BJ (cell line): ENCODE data around the gene USP53. TPM values are rescaled to one million over a fixed set of nuclear protein-coding genes. Genes with fewer than 3 reads are reported as not detected.

Source experiments
- CTCF ChIA-PET: fragments of 350-600 bp; formaldehyde crosslinking; extraction: SDS; loops from one replicate; lab custom pipeline; 2021; ENCODE audit warnings: antibody characterized with exemption, inconsistent platforms; lab: Yijun Ruan, JAX
- POLR2A ChIA-PET: fragments of 300-600 bp; sonication (Branson Sonifier 250); formaldehyde crosslinking; extraction: SDS; loops from one replicate; lab custom pipeline; 2021; ENCODE audit warnings: antibody characterized with exemption; lab: Charles Lee
- DNase-seq: peaks from one replicate; pipeline ENCODE4 v3.0.0-alpha.2; 2011; ENCODE audit warnings: low read depth
- H3K27me3 ChIP-seq: 2 replicates; pipeline ENCODE4 v1.6.0; 2011; ENCODE audit warnings: low read length; ENCODE audit not compliant: control insufficient read depth, insufficient read depth
- H3K36me3 ChIP-seq: 2 replicates; pipeline ENCODE4 v1.5.1; 2011; ENCODE audit warnings: low read length; ENCODE audit not compliant: control insufficient read depth, insufficient read depth
- H3K4me3 ChIP-seq: 2 replicates; pipeline ENCODE4 v1.5.1; 2011; ENCODE audit warnings: low read depth, mild to moderate bottlenecking, control low read depth, low read length
- polyA plus RNA-seq: library from polyadenylated mRNA; depleted of rRNA; stranded (reverse); fragments of >200 nt; gene quantifications from 2 replicates; pipeline ENCODE4 v1.2.3, GENCODE V29; 2011
- TF ChIP-seq, protein P1 (sequence below): IDR thresholded peaks from 2 replicates; pipeline ENCODE4 v1.5.1; 2011; ENCODE audit warnings: low read depth, mild to moderate bottlenecking, control low read depth, inconsistent platforms, low read length, moderate library complexity; ENCODE audit not compliant: insufficient read depth

Gene USP53
- polyA plus RNA-seq, 1 experiment = 70.5 TPM

GRCh38 chr4:119286377-119287002, 74.0 kb downstream of the USP53 start:
- ChIA-PET CTCF (no interaction called here), POLR2A (no interaction called here)
- H3K36me3 ChIP-seq = peaks cover 2% of the 10 kb centered on the region
- TF ChIP-seq, protein P1, sequence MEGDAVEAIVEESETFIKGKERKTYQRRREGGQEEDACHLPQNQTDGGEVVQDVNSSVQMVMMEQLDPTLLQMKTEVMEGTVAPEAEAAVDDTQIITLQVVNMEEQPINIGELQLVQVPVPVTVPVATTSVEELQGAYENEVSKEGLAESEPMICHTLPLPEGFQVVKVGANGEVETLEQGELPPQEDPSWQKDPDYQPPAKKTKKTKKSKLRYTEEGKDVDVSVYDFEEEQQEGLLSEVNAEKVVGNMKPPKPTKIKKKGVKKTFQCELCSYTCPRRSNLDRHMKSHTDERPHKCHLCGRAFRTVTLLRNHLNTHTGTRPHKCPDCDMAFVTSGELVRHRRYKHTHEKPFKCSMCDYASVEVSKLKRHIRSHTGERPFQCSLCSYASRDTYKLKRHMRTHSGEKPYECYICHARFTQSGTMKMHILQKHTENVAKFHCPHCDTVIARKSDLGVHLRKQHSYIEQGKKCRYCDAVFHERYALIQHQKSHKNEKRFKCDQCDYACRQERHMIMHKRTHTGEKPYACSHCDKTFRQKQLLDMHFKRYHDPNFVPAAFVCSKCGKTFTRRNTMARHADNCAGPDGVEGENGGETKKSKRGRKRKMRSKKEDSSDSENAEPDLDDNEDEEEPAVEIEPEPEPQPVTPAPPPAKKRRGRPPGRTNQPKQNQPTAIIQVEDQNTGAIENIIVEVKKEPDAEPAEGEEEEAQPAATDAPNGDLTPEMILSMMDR = peak; percentile 57
- no peaks in the 10 kb centered on the region for H3K27me3 ChIP-seq
- peak; percentile 45 for DNase-seq
- H3K4me3 ChIP-seq = no peak overlapping the region

GRCh38 chr4:119289313-119289712, 76.8 kb downstream of the USP53 start:
- Histone ChIP-seq H3K36me3 (peaks cover 10% of the 10 kb centered on the region), H3K4me3 (no peak overlapping the region), H3K27me3 (no peaks in the 10 kb centered on the region)
- CTCF ChIA-PET = no interaction called here
- POLR2A ChIA-PET = no interaction called here
- TF ChIP-seq, protein P1 = no peak
- DNase-seq = no peak

GRCh38 chr4:119290598-119290997, 78.1 kb downstream of the USP53 start:
- Histone ChIP-seq H3K27me3 (no peaks in the 10 kb centered on the region), H3K36me3 (peaks cover 10% of the 10 kb centered on the region), H3K4me3 (no peak overlapping the region)
- TF ChIP-seq, protein P1 = no peak
- ChIA-PET CTCF (interaction anchor here (1.0 kb wide), 1 partner anchor 10 kb away, joined by 4 read pairs; no protein-coding TSS in a partner anchor), POLR2A (no interaction called here)
- no peak for DNase-seq

DNA sequence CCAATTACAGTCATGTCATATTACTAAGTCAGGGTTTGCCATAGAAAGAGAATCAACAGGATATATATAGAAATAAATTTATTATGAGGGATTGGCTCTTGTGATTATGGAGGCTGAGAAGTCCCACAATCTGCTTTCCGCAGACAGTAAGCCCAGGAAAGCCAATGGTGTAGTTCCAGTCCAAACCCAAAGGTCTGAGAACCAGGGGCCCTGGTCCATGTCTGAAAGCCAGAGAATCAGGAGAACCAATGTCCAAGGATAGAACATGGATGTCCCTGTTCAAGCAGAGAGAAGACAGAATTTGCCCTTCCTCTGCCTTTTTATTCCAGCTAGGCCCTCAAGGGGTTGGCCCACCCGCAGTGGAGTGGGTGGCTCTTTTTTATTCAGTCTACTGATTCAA, 83.8 kb downstream of the USP53 start:
- peaks cover 9% of the 10 kb centered on the region for H3K36me3 ChIP-seq
- no peak for DNase-seq
- TF ChIP-seq, protein P1 = no peak
- ChIA-PET CTCF (no interaction called here), POLR2A (interaction anchor here (0.6 kb wide), 1 partner anchor 438 kb away, joined by 5 read pairs; no protein-coding TSS in a partner anchor)
- no peak overlapping the region for H3K4me3 ChIP-seq
- H3K27me3 ChIP-seq = no peaks in the 10 kb centered on the region

DNA sequence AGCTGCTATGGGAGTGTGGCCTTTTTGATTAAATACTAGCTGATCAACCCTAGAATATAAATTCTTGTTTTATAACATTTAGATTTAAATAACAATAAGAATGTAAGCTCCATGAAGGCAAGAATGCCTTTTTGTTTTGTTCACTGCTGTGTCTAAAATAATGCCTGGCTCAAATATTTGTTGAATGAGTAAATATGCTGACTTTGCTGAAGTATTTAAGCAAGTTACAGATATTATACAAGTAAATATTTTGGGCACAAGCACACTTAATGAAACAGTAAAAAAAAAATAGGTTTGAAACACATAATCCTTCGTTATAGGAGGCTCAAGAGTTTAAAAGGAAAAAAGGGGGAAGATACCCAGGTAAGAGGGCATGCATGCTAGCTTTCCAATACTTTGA, 85.3 kb downstream of the USP53 start:
- ChIA-PET POLR2A (interaction anchor here (0.6 kb wide), 1 partner anchor 172 kb away, joined by 3 read pairs; no protein-coding TSS in a partner anchor), CTCF (interaction anchor here (0.9 kb wide), 1 partner anchor 317 kb away, joined by 3 read pairs; no protein-coding TSS in a partner anchor)
- Histone ChIP-seq H3K36me3 (peaks cover 3% of the 10 kb centered on the region), H3K4me3 (peak overlapping the region; percentile 54), H3K27me3 (no peaks in the 10 kb centered on the region)
- TF ChIP-seq, protein P1 = no peak
- no peak for DNase-seq
